HFFc6 (cell line): ENCODE data around the gene SESN3. TPM values are rescaled to one million over a fixed set of nuclear protein-coding genes. Genes with fewer than 3 reads are reported as not detected.

ENCODE experiments used
- DNase-seq: peaks from one replicate; pipeline ENCODE4 v3.0.0-alpha.2; 2018
- H3K27ac Mint-ChIP-seq: 2 replicates; pipeline ENCODE4 v1.8.0; 2020; ENCODE audit warnings: mild to moderate bottlenecking, mixed read lengths
- H3K27me3 Mint-ChIP-seq: 2 replicates; pipeline ENCODE4 v1.8.0; 2021; ENCODE audit warnings: mild to moderate bottlenecking, moderate library complexity, mixed read lengths; ENCODE audit not compliant: insufficient read depth
- H3K36me3 Mint-ChIP-seq: 2 replicates; pipeline ENCODE4 v1.8.0; 2021; ENCODE audit warnings: low read depth, mixed read lengths
- H3K4me1 Mint-ChIP-seq: 2 replicates; pipeline ENCODE4 v1.8.0; 2020; ENCODE audit warnings: low read depth, mixed read lengths
- H3K4me3 Mint-ChIP-seq: 2 replicates; pipeline ENCODE4 v1.8.0; 2020; ENCODE audit warnings: mild to moderate bottlenecking, moderate library complexity, mixed read lengths
- H3K9me3 Mint-ChIP-seq: 2 replicates; pipeline ENCODE4 v1.8.0; 2020; ENCODE audit warnings: mild to moderate bottlenecking, mixed read lengths
- CTCF ChIP-seq: fragments of 200-600 bp; sonication (generic); IDR thresholded peaks from 2 replicates; pipeline ENCODE4 v1.5.0; 2021; ENCODE audit warnings: antibody characterized with exemption, mild to moderate bottlenecking
- total RNA-seq, 6 experiments: library from RNA; stranded (reverse); fragmentation: NEBNext Ultra II Directional; extraction: Animal tissue kit (Norgen Biotek cat#: 25700); gene quantifications; 2 replicates in 1 of 6; 3 replicates in 5 of 6; pipeline ENCODE4 v1.2.3, GENCODE V29; 2021

Gene SESN3
- total RNA-seq, 6 experiments from 2014 or later: 0.12 to 0.28 (median 0.21) TPM

- no peak for TF ChIP-seq CTCF
- Mint-ChIP-seq H3K4me1 (no peaks in the 10 kb centered on the region), H3K4me3 (no peak overlapping the region), H3K27me3 (no peaks in the 10 kb centered on the region; the same call in 1 of the 2 replicates), H3K27ac (no peak overlapping the region), H3K9me3 (no peaks in the 10 kb centered on the region), H3K36me3 (no peaks in the 10 kb centered on the region)
- DNase-seq: no peak
These were observed 38.2 kb upstream of the SESN3 start for GRCh38 chr11:95269036-95269819.

DNA sequence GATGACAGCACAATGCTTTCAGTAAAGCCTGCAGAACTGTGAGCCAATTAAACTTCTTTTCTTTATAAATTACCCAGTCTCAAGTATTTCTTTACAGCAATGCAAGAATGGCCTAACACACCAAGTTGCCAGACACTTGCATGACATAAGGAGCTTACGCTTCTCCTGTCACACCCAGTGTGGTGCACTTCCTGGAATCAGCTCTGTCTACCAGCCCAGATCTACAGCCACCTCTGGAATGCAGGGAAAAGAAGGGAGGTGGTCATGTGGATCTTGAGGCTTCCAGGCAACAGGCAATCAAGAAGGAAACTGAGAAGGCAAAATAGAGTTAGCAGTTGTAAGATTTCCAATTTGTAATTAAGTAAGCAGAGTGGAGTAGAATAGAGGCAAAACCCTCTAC, 37.4 kb upstream of the SESN3 start:
- TF ChIP-seq CTCF: no peak
- no peak for DNase-seq

GRCh38 chr11:95267601-95268213, 36.7 kb upstream of the SESN3 start:
- H3K27me3 Mint-ChIP-seq: no peaks in the 10 kb centered on the region; the same call in 1 of the 2 replicates
- TF ChIP-seq CTCF: no peak
- DNase-seq: no peak
- H3K36me3 Mint-ChIP-seq: no peaks in the 10 kb centered on the region
- no peaks in the 10 kb centered on the region for H3K9me3 Mint-ChIP-seq
- H3K4me1 Mint-ChIP-seq: no peaks in the 10 kb centered on the region
- no peak overlapping the region for H3K27ac Mint-ChIP-seq
- no peak overlapping the region for H3K4me3 Mint-ChIP-seq

More for the DNA sequence above, 37.4 kb upstream of the SESN3 start:
- no peak overlapping the region for H3K27ac Mint-ChIP-seq
- H3K27me3 Mint-ChIP-seq: no peaks in the 10 kb centered on the region; the same call in 1 of the 2 replicates
- no peaks in the 10 kb centered on the region for H3K9me3 Mint-ChIP-seq
- H3K4me1 Mint-ChIP-seq: no peaks in the 10 kb centered on the region
- no peaks in the 10 kb centered on the region for H3K36me3 Mint-ChIP-seq
- H3K4me3 Mint-ChIP-seq: no peak overlapping the region

- Mint-ChIP-seq H3K27ac (no peak overlapping the region), H3K9me3 (no peaks in the 10 kb centered on the region), H3K27me3 (no peaks in the 10 kb centered on the region; the same call in 1 of the 2 replicates), H3K36me3 (no peaks in the 10 kb centered on the region), H3K4me3 (no peak overlapping the region), H3K4me1 (no peaks in the 10 kb centered on the region)
- TF ChIP-seq CTCF: no peak
- no peak for DNase-seq
These were observed 35.9 kb upstream of the SESN3 start for GRCh38 chr11:95266751-95267374.

DNA sequence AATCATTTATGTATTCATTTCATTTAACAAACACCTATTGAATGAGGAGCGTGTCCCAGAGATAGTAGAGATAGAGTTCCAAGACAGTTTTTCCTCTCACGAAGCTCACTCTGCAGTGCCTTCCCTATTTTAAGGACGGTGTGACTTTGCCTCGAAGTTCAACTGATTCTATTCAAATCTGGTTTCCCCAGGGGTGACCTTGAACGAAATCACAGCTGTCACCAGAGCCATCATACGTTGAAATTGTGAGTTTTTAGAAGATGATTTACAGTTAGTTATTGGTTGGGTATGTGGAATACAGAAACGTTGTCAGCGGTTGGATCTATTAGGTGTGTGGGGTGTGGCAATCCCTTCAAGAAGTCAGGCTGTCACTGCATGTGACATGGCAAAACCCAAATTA, 33.9 kb upstream of the SESN3 start:
- H3K4me3 Mint-ChIP-seq: no peak overlapping the region
- no peaks in the 10 kb centered on the region for H3K9me3 Mint-ChIP-seq
- H3K36me3 Mint-ChIP-seq: no peaks in the 10 kb centered on the region
- no peaks in the 10 kb centered on the region; the same call in 1 of the 2 replicates for H3K27me3 Mint-ChIP-seq
- TF ChIP-seq CTCF: no peak
- no peak overlapping the region for H3K27ac Mint-ChIP-seq
- DNase-seq: no peak
- no peaks in the 10 kb centered on the region for H3K4me1 Mint-ChIP-seq
